Stimulated activated CD4-positive, alpha-beta T cell treated with anti-CD3 and anti-CD28 coated beads, Interleukin-12 subunit alpha, Interleukin-12 subunit beta, amount 100 ng/mL, for 4 hours (primary cell): ENCODE measurements around the gene SLX9.
"Not testable (repeated sequence)": the region's sequence is repeated elsewhere in the genome, so short reads cannot be mapped to it uniquely, and the experiment has no call there.

Experiments
- DNase-seq: peaks from one replicate; pipeline ENCODE4 v3.0.0-alpha.2; 2020

SLX9 gene

GRCh38 chr21:44917446-44918106 is 22.3 kb upstream of the SLX9 start:
- DNase-seq = no peak

GRCh38 chr21:44918107-44918470 is 21.7 kb upstream of the SLX9 start:
- DNase-seq = no peak

GRCh38 chr21:44918581-44919033 is 21.2 kb upstream of the SLX9 start:
- no peak for DNase-seq

- no peak for DNase-seq
These were observed 20.5 kb upstream of the SLX9 start for GRCh38 chr21:44919111-44919912.

GRCh38 chr21:44919913-44920693 is 19.7 kb upstream of the SLX9 start:
- no peak for DNase-seq

GRCh38 chr21:44920694-44921604 is 18.9 kb upstream of the SLX9 start, which contains the start of gene ITGB2:
TSS of gene ITGB2 (minus strand) at chr21:44920899. CDS start at chr21:44910782, 10,117 bp downstream.
- DNase-seq = peak; percentile 61

- no peak for DNase-seq
These were observed 17.9 kb upstream of the SLX9 start for GRCh38 chr21:44921928-44922327.

- no peak for DNase-seq
These were observed 16.2 kb upstream of the SLX9 start for GRCh38 chr21:44923480-44924084.

- DNase-seq = no peak
These were observed 15.0 kb upstream of the SLX9 start for GRCh38 chr21:44924606-44925377.

- no peak for DNase-seq
These were observed 14.5 kb upstream of the SLX9 start for GRCh38 chr21:44925378-44925755.

GRCh38 chr21:44926331-44927101 is 13.3 kb upstream of the SLX9 start:
- DNase-seq = peak; percentile 42

- no peak for DNase-seq
These were observed 12.6 kb upstream of the SLX9 start for GRCh38 chr21:44927259-44927586.

GRCh38 chr21:44927587-44928461 is 12.0 kb upstream of the SLX9 start:
- DNase-seq = peak; percentile 91

- not testable (repeated sequence) for DNase-seq
These were observed 11.2 kb upstream of the SLX9 start for GRCh38 chr21:44928500-44929241.

- DNase-seq = no peak
These were observed 10.5 kb upstream of the SLX9 start for GRCh38 chr21:44929242-44929798.

- DNase-seq = no peak
These were observed 9.9 kb upstream of the SLX9 start for GRCh38 chr21:44929799-44930542.

GRCh38 chr21:44930543-44930981 is 9.3 kb upstream of the SLX9 start:
- peak; percentile 58 for DNase-seq

- DNase-seq = no peak
These were observed 8.7 kb upstream of the SLX9 start for GRCh38 chr21:44931137-44931500.
